Stimulated activated CD4-positive, alpha-beta T cell treated with anti-CD3 and anti-CD28 coated beads, Interleukin-1b, Interleukin-23, amount 100 ng/mL, for 48 hours (primary cell): ENCODE results near the gene ZSWIM5.
A peak's percentile ranks its signal among the peaks of the same experiment; 100 is the strongest.
"Not testable (repeated sequence)": the region's sequence is repeated elsewhere in the genome, so short reads cannot be mapped to it uniquely, and the experiment has no call there.

ENCODE experiments used
- DNase-seq: peaks from one replicate; pipeline ENCODE4 v3.0.0-alpha.2; 2020

ZSWIM5 gene

GRCh38 chr1:45079533-45079932, 126.9 kb downstream of the ZSWIM5 start:
- DNase-seq: no peak

- not testable (repeated sequence) for DNase-seq
Observed at GRCh38 chr1:45076959-45077358, 129.4 kb downstream of the ZSWIM5 start.

- no peak for DNase-seq
Observed at GRCh38 chr1:45071567-45071966, 134.8 kb downstream of the ZSWIM5 start.

GRCh38 chr1:45067806-45068205, 138.6 kb downstream of the ZSWIM5 start:
- no peak for DNase-seq

- no peak for DNase-seq
Observed at GRCh38 chr1:45065083-45065482, 141.3 kb downstream of the ZSWIM5 start.

- not testable (repeated sequence) for DNase-seq
Observed at GRCh38 chr1:45062463-45062862, 143.9 kb downstream of the ZSWIM5 start.

- no peak for DNase-seq
Observed at GRCh38 chr1:45059829-45060228, 146.6 kb downstream of the ZSWIM5 start.

GRCh38 chr1:45057542-45057941, 148.9 kb downstream of the ZSWIM5 start:
- no peak for DNase-seq

- DNase-seq: no peak
Observed at GRCh38 chr1:45051005-45051772, 155.2 kb downstream of the ZSWIM5 start.

- no peak for DNase-seq
Observed at GRCh38 chr1:45047032-45047431, 159.4 kb downstream of the ZSWIM5 start.

- DNase-seq: no peak
Observed at GRCh38 chr1:45044916-45045315, 161.5 kb downstream of the ZSWIM5 start.

- no peak for DNase-seq
Observed at GRCh38 chr1:45043094-45043493, 163.3 kb downstream of the ZSWIM5 start.

GRCh38 chr1:45040297-45040696, 166.1 kb downstream of the ZSWIM5 start:
- no peak for DNase-seq

- DNase-seq: no peak
Observed at GRCh38 chr1:45038661-45039364, 167.6 kb downstream of the ZSWIM5 start.

- DNase-seq: no peak
Observed at GRCh38 chr1:45038240-45038639, 168.2 kb downstream of the ZSWIM5 start.

GRCh38 chr1:45037456-45037855, 168.9 kb downstream of the ZSWIM5 start:
- DNase-seq: no peak

- DNase-seq: no peak
Observed at GRCh38 chr1:45035631-45036301, 170.6 kb downstream of the ZSWIM5 start.

GRCh38 chr1:45033356-45033755, 173.0 kb downstream of the ZSWIM5 start:
- DNase-seq: no peak

- no peak for DNase-seq
Observed at GRCh38 chr1:45032837-45033236, 173.6 kb downstream of the ZSWIM5 start.

- DNase-seq: no peak
Observed at GRCh38 chr1:45026446-45026845, 180.0 kb downstream of the ZSWIM5 start.

GRCh38 chr1:45023663-45024062, 182.7 kb downstream of the ZSWIM5 start:
- no peak for DNase-seq

GRCh38 chr1:45018599-45019230, 187.7 kb downstream of the ZSWIM5 start:
- peak; percentile 68 for DNase-seq

GRCh38 chr1:45016767-45017166, 189.6 kb downstream of the ZSWIM5 start:
- DNase-seq: no peak
